Skin epidermis (tissue), 12 donors: Measurements from ENCODE around the gene CCDC88C.

Source experiments
- H3K27ac ChIP-seq, 21 experiments: fragments of 200-600 bp; sonication (generic) in 11 of 21; one replicate each; pipeline ENCODE4 v1.5.0; 2020; ENCODE audit warnings: mild to moderate bottlenecking in 3 of 21, inconsistent platforms in 2 of 21, moderate library complexity in 2 of 21
- H3K4me3 ChIP-seq, 7 experiments: fragments of 200-600 bp; sonication (generic) in 2 of 7; one replicate each; pipeline ENCODE4 v1.5.0; 2020; ENCODE audit warnings: inconsistent platforms in 2 of 7, mild to moderate bottlenecking in 2 of 7, moderate library complexity in 1 of 7

Gene CCDC88C

DNA sequence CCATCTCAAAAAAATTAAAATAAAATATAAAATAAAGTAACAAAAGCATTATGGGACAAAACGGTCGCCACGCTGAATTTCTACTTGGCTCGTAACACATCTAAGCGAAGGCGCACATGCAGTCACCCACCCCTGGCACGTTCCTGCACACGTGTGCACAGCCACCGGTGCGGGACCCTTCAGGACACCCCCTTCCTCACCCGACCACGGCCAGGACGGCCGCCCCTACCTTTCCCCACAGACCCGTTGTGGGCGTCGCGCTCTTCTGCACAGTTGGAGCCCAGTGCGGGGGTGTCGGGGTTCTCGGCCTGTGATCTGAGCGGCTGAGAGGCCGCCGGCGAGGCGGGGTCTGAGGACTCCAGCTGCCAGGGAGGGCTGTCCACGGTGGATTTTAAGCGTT, 128.7 kb downstream of the CCDC88C start:
- Histone ChIP-seq H3K27ac (peak overlapping the region in 1 of 21 experiments; percentile 17), H3K4me3 (no peak overlapping the region)

DNA sequence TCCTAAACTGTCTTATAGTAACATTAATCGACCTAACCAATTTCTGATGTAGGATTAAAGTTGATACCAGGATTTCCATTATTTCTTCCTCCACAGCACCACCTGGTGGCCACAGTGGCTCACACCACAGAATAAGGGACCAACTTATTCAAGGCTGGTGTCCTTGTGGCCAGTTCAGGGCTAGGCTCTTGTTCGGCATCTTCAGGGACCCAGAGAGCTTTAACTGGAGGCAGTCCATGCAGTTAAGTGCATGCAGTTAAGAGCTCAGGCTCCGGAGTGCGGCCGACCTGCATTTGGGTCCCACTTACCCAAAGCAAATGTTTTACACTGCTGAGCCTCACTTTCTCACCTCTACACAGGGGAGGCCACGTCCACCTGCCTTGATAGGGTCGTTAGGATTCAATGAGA, 131.1 kb downstream of the CCDC88C start:
- H3K4me3 ChIP-seq: no peak overlapping the region
- peak overlapping the region in 1 of 21 experiments; percentile 22 for H3K27ac ChIP-seq

DNA sequence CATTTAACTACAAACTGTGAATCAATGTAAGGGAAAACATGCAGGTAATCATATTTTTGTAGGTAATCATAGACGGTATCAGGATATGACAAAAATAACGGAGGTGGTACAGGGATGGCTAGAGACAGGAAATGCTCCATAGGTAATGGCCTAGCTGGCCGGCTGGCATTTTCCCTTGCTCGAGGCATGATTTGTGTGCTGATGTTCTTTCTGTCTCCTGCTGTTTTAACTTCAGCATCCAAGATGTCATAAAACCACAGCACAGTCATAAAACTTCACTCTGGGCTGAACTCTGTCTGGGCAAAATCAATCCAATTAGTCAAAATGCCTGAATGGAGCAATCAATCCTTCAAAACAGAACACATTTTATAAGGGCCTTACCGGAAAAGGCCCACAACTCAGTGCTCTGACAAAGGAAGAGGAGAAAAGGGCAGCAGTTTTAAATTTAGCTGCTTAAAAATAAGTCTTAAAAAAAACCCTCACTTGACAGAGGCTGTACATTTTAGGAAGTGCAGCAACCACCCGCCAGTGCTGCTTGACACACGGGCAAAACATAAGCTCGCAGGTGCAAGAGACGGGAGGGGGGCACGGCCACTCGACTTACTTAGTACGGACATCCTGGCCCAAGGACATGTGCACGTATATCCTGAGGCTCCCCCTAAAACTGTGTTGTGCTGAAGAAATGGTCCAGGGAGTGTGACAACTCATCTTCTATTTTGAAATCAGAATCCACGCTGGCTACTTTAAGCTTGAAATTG, 132.7 kb downstream of the CCDC88C start:
- Histone ChIP-seq H3K4me3 (no peak overlapping the region), H3K27ac (peak overlapping the region in 2 of 21 experiments; percentile 28 to 68)

DNA sequence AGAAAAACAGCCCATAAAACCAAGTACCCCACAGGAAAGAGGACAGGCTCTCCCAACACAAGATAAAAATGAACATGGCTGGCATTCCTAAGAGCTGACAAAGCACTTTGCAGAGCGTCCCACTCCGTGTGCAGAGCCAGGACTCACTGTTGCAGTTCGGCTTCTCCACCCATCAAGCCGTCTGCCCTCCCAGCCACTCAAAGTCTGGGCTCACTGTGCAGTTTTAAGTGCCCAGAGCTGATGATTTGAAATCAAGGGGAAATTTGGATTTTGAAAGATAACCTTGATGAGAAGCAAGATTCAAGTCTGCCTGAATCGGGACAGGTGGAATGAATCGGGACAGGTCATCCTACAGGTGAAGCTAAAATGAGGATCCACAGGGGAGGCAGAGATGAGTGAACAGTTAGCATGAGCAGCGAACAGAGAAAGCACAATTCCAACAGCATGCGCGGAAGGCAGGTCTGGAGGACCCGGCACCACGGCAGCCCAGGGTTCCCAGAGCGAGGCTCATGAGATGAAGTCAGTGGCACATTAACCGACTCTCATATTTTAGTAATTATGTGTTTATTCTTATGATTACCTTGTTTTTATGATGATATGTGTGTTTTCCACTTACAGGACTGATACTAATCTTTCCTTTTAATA, 133.4 kb downstream of the CCDC88C start:
- peak overlapping the region in 1 of 21 experiments; percentile 68 for H3K27ac ChIP-seq
- no peak overlapping the region for H3K4me3 ChIP-seq

DNA sequence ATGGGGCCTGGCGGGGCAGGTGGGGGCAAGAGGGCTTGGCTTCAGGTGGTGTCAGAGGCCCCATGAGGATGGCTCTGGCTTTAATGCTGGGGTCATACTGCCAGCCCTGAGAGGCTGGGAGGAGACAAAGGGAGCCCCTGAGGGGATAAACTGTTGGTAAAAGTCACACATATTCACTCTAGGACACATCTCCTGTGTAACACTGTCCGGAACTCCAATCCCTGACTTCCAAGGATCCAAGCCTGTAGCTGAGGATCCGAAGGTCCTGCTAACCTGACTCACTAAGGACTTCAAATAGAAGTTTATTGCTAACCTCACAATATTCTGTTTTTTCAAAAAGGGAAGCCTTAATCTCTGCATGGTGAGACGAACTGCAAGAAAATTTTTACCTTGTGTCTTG, 134.0 kb downstream of the CCDC88C start:
- H3K27ac ChIP-seq: peak overlapping the region in 6 of 21 experiments; percentile 8 to 63 (median 21)
- H3K4me3 ChIP-seq: no peak overlapping the region

DNA sequence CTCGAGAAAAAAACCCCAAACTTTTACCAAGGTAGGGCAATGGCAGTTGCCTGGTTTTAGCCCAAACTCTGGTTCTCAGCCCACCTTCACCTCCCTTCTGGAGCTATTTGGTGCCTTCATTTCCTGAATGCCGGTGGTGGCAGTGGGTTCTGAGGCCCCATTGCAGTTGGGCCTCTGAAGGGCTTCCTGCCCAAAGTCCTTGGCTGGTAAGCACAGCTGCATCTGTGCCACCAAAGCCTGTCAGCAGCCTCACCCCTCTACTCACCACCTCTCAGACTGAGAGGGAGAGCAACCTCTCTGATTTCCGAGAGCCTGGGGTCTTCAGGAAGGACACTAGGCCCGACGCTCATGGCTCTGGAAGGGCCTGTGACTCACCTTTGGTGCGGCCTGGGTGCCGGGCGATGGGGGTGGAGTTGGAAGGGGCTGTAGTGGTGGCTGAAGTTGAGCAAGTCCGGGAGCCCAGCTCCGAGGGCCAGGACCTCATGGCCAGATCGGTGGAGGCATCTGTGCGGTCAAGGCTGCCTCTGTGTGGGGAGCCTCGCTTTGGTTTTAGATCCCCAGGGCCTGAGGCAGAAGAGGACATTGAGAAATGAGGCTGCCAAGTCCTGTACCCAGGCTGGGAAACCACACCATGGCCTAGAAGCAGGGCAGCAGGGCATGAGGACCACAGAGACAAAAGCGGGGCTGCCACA, 134.5 kb downstream of the CCDC88C start:
- H3K4me3 ChIP-seq: no peak overlapping the region
- H3K27ac ChIP-seq: peak overlapping the region in 5 of 21 experiments; percentile 8 to 63 (median 21)

DNA sequence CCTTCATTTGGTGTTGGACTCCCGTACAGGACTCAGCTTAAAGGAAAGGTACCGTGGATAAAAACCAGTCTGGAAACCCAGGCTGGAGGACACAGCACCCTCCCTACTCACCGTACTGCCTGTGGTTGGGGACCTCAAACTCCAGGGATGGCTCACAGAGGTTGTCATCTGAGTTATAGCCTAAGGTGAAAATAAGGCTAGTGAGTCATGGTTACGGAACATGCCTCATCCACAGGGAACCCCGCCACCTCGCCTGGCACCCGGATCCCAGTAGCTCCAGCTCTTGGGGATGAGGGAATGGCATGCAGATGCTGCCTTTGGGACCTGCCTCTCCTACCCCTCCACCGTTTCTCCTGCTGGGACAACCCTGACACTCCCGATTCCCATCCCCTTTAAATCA, 136.3 kb downstream of the CCDC88C start:
- Histone ChIP-seq H3K27ac (no peak overlapping the region), H3K4me3 (no peak overlapping the region)

DNA sequence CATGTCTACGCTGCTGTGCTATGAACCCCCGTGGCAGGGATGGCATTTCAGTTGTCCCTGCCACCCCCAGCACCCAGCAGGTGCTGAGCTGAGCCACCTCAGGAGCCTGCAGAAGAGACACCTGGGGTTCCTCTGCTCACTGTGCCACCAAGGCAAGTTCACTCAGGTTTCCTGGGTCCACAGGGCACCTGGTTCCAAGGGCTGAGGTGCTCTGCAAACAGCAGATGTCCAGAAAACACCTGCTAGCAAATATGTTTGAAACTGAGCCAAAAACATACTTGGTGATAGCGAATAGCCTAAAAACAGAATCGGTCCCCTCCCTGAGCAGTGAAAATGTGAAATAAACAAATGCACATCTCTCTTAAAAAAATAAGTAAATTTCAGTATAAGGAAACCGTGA, 137.5 kb downstream of the CCDC88C start:
- H3K4me3 ChIP-seq: no peak overlapping the region
- no peak overlapping the region for H3K27ac ChIP-seq

DNA sequence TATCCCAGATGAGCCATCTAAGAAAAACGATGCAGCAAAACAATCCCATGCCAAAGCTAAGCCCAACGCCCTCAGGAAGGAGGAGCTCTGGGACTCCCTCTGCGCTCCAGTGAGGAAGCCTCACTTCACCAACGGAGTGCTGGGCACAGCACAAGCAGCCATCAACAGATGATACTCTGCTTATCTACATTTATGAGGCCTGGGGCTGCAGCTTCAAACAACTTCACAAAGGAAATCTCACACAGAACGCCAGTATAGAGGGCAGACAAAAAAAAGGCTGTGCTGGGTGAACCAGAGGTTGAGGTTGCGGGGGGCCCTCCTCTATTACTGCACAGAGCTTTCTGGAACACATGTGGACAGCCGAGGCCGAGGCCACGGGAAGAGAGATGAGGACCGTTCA, 138.3 kb downstream of the CCDC88C start:
- no peak overlapping the region for H3K27ac ChIP-seq
- no peak overlapping the region for H3K4me3 ChIP-seq

DNA sequence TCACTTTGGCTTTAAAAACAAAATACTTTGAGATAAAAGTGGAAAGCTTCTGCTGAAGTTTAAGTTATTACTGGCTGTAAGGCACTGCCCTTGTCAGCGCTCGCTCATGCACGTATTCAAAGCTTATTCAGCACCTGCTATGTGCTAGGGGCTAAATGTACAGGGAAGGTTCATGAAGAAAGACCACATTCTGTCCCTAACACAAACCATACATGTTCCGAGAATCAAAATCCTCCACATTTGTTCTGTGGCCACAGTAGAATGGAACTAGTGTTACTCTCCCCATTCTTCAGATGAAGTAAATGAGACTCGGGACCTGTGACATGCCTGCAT, 139.3 kb downstream of the CCDC88C start:
- no peak overlapping the region for H3K27ac ChIP-seq
- no peak overlapping the region for H3K4me3 ChIP-seq

DNA sequence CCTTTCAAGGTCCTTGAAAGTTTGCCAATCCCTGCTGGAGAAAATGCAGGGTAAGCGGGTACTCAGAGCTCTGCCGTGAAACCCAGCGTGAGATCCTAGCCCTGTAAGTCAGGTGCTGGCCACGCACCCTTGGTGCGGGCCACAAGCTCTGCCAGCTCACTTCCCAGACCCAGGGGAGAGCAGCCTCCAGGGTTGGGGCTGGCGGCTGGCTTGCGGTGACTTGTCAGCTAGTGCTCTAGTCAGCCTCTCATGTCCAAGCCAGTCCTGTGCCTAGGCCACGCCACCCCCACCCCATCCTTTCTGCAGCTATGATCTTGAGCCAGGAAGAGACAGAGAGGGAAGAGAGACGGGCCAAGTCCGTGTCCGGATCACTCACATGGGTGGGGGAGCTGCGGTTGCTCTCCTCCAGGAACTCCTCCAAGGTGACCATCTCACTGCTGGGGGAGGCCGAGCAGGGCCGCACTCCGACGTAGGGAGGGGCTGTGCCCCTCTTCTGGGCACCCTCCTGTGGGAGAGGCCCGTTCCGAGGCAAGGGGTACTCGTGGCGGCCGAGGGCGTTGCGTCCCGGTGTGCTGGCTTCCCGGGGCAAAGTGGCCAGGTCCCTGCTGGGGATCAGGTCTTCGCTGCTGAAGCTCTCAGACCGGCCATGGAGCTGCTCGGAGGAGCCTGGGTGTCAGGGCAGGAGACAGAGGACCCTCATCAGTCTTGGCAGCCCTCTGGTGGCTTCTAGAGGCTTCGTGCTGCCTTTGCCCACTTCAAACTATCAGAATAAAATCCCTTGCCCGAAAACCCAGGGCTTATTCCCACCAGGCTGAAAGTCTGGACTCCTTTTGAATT, 139.9 kb downstream of the CCDC88C start:
- Histone ChIP-seq H3K27ac (no peak overlapping the region), H3K4me3 (no peak overlapping the region)

DNA sequence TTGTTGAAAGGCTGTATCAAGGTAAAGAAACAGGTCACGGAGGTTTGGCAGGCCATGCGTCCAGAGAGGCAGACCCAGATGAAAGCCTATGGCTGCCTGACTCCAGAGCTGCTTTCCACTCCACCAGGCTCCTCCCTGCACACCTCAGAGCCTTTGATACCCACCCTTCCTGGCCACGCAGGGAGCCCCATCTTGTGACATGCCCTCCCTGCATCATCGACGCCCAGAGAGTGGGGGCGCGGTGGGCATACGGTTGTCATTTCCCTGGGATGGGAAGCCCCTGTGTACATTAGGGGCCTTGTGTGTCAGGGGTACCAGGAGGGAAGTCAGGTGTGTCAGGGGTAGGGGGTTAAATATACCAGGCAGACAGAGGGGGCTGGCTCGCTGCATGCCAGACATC, 142.8 kb downstream of the CCDC88C start:
- H3K4me3 ChIP-seq: no peak overlapping the region

DNA sequence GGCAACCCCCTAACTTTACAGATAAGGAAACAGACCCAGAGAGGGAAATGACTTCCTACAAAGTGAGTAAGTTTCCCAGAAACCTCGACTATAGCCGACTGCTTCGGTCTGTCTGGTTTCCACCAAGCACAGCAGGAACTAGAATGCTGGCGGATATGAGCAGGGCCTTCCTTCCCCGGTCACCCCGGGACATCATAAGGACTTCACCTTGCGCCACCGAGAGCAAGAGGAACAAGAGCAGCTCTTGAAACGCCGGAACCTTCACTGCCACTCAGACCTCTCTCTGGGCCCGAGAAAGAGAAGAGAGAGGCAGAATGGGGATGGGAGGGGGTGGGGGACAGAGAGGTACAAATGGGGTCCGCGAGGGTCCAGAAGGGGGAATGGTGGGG, 143.7 kb downstream of the CCDC88C start:
- Histone ChIP-seq H3K4me3 (no peak overlapping the region), H3K27ac (no peak overlapping the region)

More for the DNA sequence above, 142.8 kb downstream of the CCDC88C start:
- H3K27ac ChIP-seq: no peak overlapping the region

DNA sequence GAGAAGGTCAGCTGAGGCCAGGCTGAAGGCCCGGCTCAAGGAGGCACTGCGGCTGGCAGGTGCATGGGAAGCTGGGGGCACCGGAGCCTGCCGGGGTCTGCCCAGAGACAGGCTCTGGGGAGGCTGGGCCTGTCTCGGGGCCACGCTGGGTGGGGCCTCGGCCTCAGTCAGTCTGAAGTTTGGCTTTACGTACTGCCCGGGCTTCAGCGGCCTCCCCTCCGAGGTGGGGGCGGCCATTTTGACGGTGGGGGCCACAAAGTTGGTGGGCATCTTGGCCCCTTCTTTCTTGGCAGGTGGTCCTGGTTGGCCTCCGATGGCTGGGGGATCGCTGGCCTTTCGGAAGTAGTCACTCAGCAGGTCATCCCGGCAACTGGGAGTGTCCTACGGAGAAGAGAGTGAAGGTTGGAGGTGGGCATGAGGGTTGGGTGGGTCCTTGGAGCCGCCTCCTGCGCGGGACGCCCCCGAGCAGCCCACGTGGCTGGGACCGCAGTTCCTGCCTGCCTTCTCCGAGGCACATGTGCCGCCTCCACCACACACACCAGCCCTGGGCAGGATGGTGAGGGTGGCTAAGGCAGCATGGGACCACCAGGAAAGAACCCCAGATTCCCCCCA, 144.2 kb downstream of the CCDC88C start:
- no peak overlapping the region for H3K27ac ChIP-seq
- H3K4me3 ChIP-seq: no peak overlapping the region

DNA sequence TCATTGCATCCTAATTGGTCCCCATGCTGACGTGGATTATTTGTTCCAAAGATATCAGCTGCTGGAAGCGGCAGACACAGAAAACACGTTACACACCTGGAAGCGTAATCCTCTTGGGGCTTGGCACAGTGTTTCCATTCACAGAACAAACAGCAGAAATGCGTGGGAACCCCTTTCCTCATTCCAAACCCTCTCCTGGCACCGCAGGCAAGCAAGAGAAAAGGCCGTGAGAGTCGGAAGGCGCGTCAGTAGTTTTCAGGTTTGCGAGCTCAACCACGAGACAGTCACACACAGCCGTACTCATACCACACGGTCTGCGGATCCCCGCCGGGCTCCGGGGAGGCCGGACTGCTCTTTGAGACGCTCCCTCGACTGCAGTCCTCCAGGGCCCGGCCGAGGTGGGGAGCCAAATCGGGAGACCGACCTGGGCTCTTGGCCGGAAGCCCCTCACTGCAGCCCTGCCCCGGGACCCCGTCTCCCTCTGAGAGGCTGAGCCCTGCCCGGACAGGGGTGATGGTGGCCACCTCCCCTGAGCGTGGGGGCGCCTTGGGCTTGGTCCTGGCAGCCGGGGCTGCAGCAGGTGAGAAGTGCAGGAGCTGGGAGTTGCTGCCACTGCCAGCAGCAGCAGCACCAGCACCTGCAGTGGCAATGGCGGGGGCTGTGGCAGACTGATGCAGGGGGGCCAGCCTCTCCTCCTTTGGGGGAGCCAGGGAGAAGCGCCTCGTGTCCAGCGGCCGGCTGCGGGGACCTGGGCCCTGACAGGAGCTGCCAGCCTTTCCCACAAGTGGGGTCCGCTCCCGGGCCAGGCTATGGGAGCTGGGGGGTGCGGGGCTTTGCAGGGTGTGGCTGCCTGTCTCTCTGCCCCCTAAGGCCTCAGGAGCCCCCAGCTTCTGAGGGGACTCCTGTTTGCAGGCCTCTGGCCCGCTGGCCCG, 145.0 kb downstream of the CCDC88C start:
- H3K27ac ChIP-seq: peak overlapping the region in 2 of 21 experiments; percentile 11 to 56

DNA sequence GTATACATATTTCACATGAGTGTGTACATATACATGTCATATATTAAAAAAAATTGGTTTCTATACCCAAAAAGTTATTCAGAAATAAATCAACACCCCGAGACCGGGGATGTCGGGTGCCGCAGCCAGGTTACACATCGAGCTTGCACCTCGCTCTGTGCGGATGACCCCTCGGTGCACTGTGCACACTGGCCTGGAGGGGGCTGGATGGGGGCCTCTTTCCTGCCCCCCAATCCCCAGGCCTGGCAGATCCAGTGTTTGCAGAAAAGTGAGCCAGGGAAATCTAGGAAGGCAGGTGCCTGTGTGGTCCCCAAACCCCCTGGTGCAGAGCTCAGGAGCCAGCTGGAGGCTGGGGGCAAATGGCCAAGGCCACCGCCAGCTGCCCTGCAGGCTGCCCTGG, 146.0 kb downstream of the CCDC88C start:
- H3K27ac ChIP-seq: no peak overlapping the region
- no peak overlapping the region for H3K4me3 ChIP-seq

More for the DNA sequence above, 145.0 kb downstream of the CCDC88C start:
- no peak overlapping the region for H3K4me3 ChIP-seq

DNA sequence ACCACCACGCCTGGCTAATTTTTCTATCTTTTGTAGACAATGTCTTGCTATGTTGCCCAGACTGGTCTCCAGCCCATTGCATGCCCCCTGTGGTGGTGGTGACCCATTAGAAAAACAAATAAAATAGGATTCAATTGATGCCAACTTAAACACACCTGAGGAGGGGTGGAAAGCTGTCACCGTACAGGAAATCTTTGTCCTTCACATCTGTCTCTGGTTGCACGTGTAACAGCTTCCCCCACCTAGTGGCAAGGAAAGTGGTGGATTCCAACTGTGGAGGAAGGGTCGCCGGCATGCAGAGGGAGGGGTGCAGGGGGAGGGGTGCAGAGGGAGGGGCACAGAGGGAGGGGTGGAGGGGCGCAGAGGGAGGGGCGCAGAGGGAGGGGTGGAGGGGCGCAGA, 147.0 kb downstream of the CCDC88C start:
- H3K27ac ChIP-seq: no peak overlapping the region
- H3K4me3 ChIP-seq: no peak overlapping the region

DNA sequence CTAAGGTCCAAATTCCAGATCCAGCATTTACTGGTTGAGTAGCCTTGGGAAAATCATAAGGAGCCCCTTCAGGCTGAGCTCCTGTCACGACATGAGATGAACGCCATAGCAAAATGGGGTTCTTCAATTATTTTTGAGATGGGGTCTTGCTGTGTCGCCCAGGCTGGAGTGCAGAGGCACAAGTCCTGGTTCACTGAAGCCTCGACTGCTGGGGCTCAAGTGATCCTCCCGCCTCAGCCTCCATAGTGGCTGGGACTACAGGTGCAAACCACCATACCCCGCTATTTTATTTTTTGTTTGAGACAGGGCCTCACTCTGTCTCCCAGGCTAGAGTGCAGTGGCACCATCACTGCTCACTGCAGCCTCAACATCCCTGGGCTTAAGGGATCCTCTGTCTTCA, 147.4 kb downstream of the CCDC88C start:
- H3K27ac ChIP-seq: no peak overlapping the region

More for the DNA sequence above, 147.4 kb downstream of the CCDC88C start:
- no peak overlapping the region for H3K4me3 ChIP-seq
